Spleen (tissue), 11 donors: Measurements from ENCODE around the gene IKZF5. TPM values are rescaled to one million over a fixed set of nuclear protein-coding genes. Genes with fewer than 3 reads are reported as not detected.

Experiments
- DNase-seq: peaks from one replicate; pipeline ENCODE4 v3.0.0-alpha.2; 2020
- H3K27ac ChIP-seq, 8 donors: fragments of 200-600 bp; sonication (generic) in 7 of 8; 1 replicate in 4 of 8; 2 replicates in 4 of 8; pipeline versions ENCODE4 v1.5.0 to v1.8.0; 2016 to 2021; ENCODE audit warnings: inconsistent platforms in 4 of 8, mild to moderate bottlenecking in 4 of 8, moderate library complexity in 1 of 8
- H3K27me3 ChIP-seq, 7 donors: fragments of 200-600 bp; sonication (generic) in 6 of 7; replicated peaks in 1 of 7; 1 replicate in 4 of 7; 2 replicates in 3 of 7; pipeline versions ENCODE4 v1.5.0 to v1.8.0; 2016 to 2021; ENCODE audit warnings: inconsistent platforms in 3 of 7, mild to moderate bottlenecking in 1 of 7
- H3K36me3 ChIP-seq, 6 donors: fragments of 200-600 bp; sonication (generic) in 5 of 6; 1 replicate in 4 of 6; 2 replicates in 2 of 6; pipeline versions ENCODE4 v1.5.0 to v1.8.0; 2016 to 2021; ENCODE audit warnings: inconsistent platforms in 2 of 6
- H3K4me1 ChIP-seq, 6 donors: fragments of 200-600 bp; sonication (generic) in 5 of 6; 1 replicate in 3 of 6; 2 replicates in 3 of 6; pipeline versions ENCODE4 v1.5.0 to v1.8.0; 2016 to 2021; ENCODE audit warnings: inconsistent platforms in 3 of 6
- H3K4me3 ChIP-seq, 8 donors: fragments of 200-600 bp; sonication (generic) in 7 of 8; 1 replicate in 4 of 8; 2 replicates in 4 of 8; pipeline versions ENCODE4 v1.5.0 to v1.8.0; 2016 to 2021; ENCODE audit warnings: inconsistent platforms in 4 of 8, mild to moderate bottlenecking in 4 of 8, moderate library complexity in 2 of 8
- H3K9me3 ChIP-seq, 8 donors: fragments of 200-600 bp; sonication (generic) in 7 of 8; 1 replicate in 4 of 8; 2 replicates in 4 of 8; pipeline versions ENCODE4 v1.5.0 to v1.8.0; 2016 to 2021; ENCODE audit warnings: inconsistent platforms in 4 of 8
- POLR2A ChIP-seq, 3 donors: fragments of 450-650 bp; IDR thresholded peaks; one replicate each; pipeline ENCODE4 v1.5.1; 2017; ENCODE audit warnings: antibody characterized with exemption in 3 of 3, mild to moderate bottlenecking in 1 of 3
- POLR2AphosphoS5 ChIP-seq, 3 donors: sonication (generic); formaldehyde crosslinking; IDR thresholded peaks; one replicate each; pipeline ENCODE4 v1.5.1; 2017; ENCODE audit warnings: antibody characterized with exemption in 3 of 3
- WGBS, 5 donors: extraction: QIAGEN DNeasy Blood & Tissue Kit in 3 of 5; methylation state at CpG; one replicate each; pipeline versions ENCODE4 v1.1.5 to v1.1.7; 2013 to 2018; 5-methylcytosine and 5-hydroxymethylcytosine counted together
- intact Hi-C: fragments of 100-400 bp; cut with DNase I; formaldehyde crosslinking; loops from one replicate; pipeline ENCODE4 v1.15.0; 2023; ENCODE audit warnings: low total_unique reads
- polyA plus RNA-seq, 3 donors: library from polyadenylated mRNA; stranded (reverse); fragments of 200-250 nt; gene quantifications; one replicate each; pipeline ENCODE4 v1.2.1, GENCODE V29; 2013
- total RNA-seq, 7 donors: library from RNA; depleted of rRNA in 3 of 7; stranded (reverse); fragments of >200 nt in 3 of 7; fragmentation: NEBNext Ultra II Directional in 4 of 7; extraction: Animal tissue kit (Norgen Biotek cat#: 25700) in 4 of 7; gene quantifications; one replicate each; pipeline versions ENCODE4 v1.1.0 to v1.2.1, GENCODE V29; 2016 to 2021
- TF ChIP-seq, protein P1 (sequence below), 11 experiments: fragments of 200-600 bp in 7 of 11; fragments of 450-650 bp in 4 of 11; sonication (generic) in 4 of 11; IDR thresholded peaks in 8 of 11; conservative IDR thresholded peaks in 3 of 11; 1 replicate in 7 of 11; 2 replicates in 4 of 11; pipeline versions ENCODE4 v1.4.0 to v1.8.0; 2016 to 2021; ENCODE audit warnings: antibody characterized with exemption in 11 of 11, inconsistent platforms in 4 of 11, mild to moderate bottlenecking in 1 of 11
- donor health status: healthy with polysubstance abuse.
- donor health status: DM: no; HTN: no; CAD: no; lungs with moderate emphysema.
- donor health status: DM: no; HTN: no; CAD: no.
- donor health status: Bipolar disorder and iron deficiency.
- donor health status: healthy.
- donor health status: DM: no; HTN: no; CAD: no.
- donor health status: DM: yes; HTN: yes; CAD: no.

Gene IKZF5
- total and polyA plus RNA-seq, 10 donors, result 8.9 to 26.7 (median 16.2) TPM

DNA sequence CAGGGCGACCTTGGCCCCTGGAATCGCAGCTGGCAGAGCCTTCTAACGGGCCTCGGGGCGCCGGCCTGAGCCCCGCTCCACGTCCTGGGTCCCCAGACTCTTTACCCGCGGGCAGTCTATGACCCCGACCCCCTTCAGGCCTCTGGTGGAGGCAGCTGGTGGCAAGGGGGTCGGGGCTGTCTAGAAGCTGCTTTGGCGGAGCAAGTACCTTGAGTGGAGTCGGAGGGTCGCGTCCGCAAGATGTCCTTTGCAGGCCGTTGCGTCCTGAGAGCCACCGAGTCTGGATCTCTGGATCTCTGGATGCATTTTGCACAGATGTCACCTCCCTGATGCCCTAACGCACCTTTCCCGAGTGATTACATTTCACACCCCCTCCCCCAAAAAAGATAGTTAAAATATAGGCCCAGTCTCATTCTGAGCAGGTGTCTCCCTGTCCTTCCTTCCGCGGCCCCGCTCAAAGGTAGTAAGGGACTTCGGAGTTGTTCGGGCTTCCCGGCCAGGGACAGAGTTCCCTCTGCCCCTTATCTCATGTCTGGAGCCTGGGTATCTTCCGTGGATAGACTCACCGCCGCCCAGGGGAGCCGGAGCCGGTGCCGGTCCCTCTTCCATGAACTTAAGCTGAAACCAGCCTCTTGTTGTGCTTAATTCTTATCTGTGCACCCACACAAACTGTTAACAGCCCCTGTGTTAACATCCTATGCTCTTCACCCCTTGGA, 668 bp upstream of the IKZF5 start:
- Histone ChIP-seq H3K4me1 (peaks cover 13 to 59% (median 50%) of the 10 kb centered on the region in 6 donors), H3K9me3 (no peaks in the 10 kb centered on the region), H3K4me3 (peak overlapping the region; percentile 73 to 99 (median 96)), H3K36me3 (peaks cover 0 to 16% (median 0%) of the 10 kb centered on the region in 6 donors), H3K27ac (peak overlapping the region; percentile 59 to 98 (median 94)), H3K27me3 (no peaks in the 10 kb centered on the region)
- TF ChIP-seq, protein P1, sequence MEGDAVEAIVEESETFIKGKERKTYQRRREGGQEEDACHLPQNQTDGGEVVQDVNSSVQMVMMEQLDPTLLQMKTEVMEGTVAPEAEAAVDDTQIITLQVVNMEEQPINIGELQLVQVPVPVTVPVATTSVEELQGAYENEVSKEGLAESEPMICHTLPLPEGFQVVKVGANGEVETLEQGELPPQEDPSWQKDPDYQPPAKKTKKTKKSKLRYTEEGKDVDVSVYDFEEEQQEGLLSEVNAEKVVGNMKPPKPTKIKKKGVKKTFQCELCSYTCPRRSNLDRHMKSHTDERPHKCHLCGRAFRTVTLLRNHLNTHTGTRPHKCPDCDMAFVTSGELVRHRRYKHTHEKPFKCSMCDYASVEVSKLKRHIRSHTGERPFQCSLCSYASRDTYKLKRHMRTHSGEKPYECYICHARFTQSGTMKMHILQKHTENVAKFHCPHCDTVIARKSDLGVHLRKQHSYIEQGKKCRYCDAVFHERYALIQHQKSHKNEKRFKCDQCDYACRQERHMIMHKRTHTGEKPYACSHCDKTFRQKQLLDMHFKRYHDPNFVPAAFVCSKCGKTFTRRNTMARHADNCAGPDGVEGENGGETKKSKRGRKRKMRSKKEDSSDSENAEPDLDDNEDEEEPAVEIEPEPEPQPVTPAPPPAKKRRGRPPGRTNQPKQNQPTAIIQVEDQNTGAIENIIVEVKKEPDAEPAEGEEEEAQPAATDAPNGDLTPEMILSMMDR (IDR thresholded peaks at IDR 0.05 in 8 of 11, conservative IDR thresholded peaks at IDR 0.05 in 3 of 11), result no peak
- WGBS, 5 donors, result 2 to 3% (median 2%) methylated on average over 16 to 34 of the region's 34 CpGs
- intact Hi-C loops, result no loop called here
- DNase-seq, result peak; percentile 88

DNA sequence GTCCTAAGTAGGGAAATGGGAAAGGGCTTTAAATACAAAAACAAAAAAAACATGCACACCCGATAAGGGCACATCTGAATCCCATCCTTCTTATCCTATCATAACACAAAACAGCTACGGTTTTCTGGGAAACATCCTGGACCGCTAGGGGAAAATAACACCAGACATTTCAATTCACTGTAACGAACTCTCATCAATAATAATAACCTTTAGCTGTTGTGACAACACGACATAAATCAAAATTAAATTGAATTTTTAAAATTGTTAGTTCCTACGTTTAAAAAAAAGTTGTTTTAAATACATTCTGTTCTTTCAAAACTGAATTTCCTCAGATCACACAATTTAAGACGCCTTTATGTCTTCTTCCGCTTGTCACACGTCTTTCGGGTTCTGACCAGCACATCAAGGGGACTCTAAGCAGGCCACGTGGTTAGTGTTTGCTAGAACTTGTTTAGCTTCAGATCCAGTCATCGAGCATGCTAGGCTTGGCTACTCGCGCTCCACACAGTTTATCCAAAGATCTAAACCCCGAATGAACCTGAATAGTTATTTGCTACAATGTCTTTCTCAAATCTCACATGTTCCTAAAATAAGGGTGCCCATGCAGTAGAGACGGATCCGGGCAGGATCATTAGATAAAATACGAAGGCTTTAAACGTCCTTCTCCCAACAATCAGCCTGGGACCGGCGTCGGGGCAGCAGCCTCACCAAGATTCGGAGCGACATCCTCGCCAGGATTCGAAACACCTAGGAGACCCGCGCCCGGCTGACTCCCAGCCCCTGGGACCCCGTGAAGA, 839 bp downstream of the IKZF5 start:
- intact Hi-C loops, result no loop called here
- Histone ChIP-seq H3K4me3 (peak overlapping the region; percentile 73 to 99 (median 96)), H3K9me3 (no peaks in the 10 kb centered on the region), H3K4me1 (peaks cover 13 to 67% (median 57%) of the 10 kb centered on the region in 6 donors), H3K27ac (peak overlapping the region; percentile 91 to 98 (median 94)), H3K36me3 (peaks cover 0 to 21% (median 0%) of the 10 kb centered on the region in 6 donors), H3K27me3 (no peaks in the 10 kb centered on the region)
- TF ChIP-seq POLR2A (IDR thresholded peaks at IDR 0.05) (no peak), POLR2AphosphoS5 (IDR thresholded peaks at IDR 0.05) (peak in 1 of 3 donors; percentile 28)
- TF ChIP-seq, protein P1 (IDR thresholded peaks at IDR 0.05 in 8 of 11, conservative IDR thresholded peaks at IDR 0.05 in 3 of 11), result no peak
- 4 to 7% (median 5%) methylated on average over 26 to 30 of the region's 30 CpGs for WGBS, 5 donors
- peak; percentile 72 for DNase-seq

DNA sequence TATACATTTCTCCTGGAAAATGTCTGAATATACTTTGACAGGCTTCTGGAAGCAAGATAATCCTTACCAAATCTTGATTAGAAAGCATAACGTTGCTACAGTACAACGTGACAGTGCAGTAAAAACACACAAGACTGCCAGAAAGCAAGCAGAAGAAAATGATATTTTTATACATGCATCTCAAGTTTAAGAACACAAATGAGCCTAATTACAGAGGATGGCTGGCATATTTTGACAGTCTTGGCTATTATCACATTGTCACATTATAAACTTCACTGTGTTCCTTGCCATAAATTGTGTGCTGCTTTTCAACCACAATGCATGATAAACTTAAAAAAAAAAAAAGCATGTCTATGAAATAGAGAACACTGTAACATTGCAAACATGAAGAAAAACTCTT, 4.3 kb downstream of the IKZF5 start:
- intact Hi-C loops, result no loop called here
- Histone ChIP-seq H3K4me3 (no peak overlapping the region), H3K9me3 (no peaks in the 10 kb centered on the region), H3K27me3 (no peaks in the 10 kb centered on the region), H3K36me3 (peaks cover 0 to 21% (median 0%) of the 10 kb centered on the region in 6 donors), H3K4me1 (peaks cover 9 to 83% (median 54%) of the 10 kb centered on the region in 6 donors), H3K27ac (no peak overlapping the region)
- TF ChIP-seq POLR2AphosphoS5 (IDR thresholded peaks at IDR 0.05) (no peak), POLR2A (IDR thresholded peaks at IDR 0.05) (no peak)
- TF ChIP-seq, protein P1 (IDR thresholded peaks at IDR 0.05 in 8 of 11, conservative IDR thresholded peaks at IDR 0.05 in 3 of 11), result no peak
- DNase-seq, result no peak
- WGBS, 5 donors, result 79 to 91% (median 83%) methylated on average over 2 of the region's 2 CpGs

DNA sequence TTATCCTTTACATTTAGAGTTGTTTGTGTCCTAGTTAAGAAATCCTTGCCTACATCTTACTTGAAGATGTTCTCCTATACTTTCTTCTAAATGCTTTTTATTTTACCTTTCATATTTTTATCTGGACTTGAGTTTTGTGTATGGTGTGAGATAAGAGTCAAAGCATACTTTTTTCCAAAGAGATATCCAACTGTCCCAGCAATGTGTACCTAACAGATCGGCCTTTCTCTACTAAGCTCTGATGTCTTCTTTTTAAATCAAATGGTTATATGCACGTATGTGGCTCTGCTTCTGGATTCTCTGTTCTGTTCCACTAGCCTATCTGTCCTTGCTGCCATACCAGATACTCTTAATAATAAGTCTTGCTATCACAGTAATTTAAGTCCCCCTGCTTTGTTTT, 7.2 kb downstream of the IKZF5 start:
- TF ChIP-seq POLR2AphosphoS5 (IDR thresholded peaks at IDR 0.05), result no peak
- no peak for TF ChIP-seq POLR2A (IDR thresholded peaks at IDR 0.05)
- TF ChIP-seq, protein P1 (IDR thresholded peaks at IDR 0.05 in 8 of 11, conservative IDR thresholded peaks at IDR 0.05 in 3 of 11), result no peak
- intact Hi-C loops, result no loop called here
- H3K27me3 ChIP-seq, result no peaks in the 10 kb centered on the region
- no peaks in the 10 kb centered on the region for H3K9me3 ChIP-seq
- H3K27ac ChIP-seq, result no peak overlapping the region
- H3K4me1 ChIP-seq, result peaks cover 0 to 73% (median 39%) of the 10 kb centered on the region in 6 donors
- DNase-seq, result no peak
- H3K36me3 ChIP-seq, result peaks cover 0 to 43% (median 15%) of the 10 kb centered on the region in 6 donors
- no peak overlapping the region for H3K4me3 ChIP-seq
- WGBS, 5 donors, result 95 to 100% (median 99%) methylated on average over 2 of the region's 2 CpGs
